Skeletal muscle satellite cell (primary cell): ENCODE measurements around the gene MPHOSPH6. TPM values are rescaled to one million over a fixed set of nuclear protein-coding genes. Genes with fewer than 3 reads are reported as not detected.
"Not testable (repeated sequence)": the region's sequence is repeated elsewhere in the genome, so short reads cannot be mapped to it uniquely, and the experiment has no call there.

ENCODE experiments used
- H3K27me3 ChIP-seq: 2 replicates; pipeline ENCODE4 v1.7.0; 2013; ENCODE audit warnings: low read length; ENCODE audit not compliant: control insufficient read depth, insufficient read depth
- H3K36me3 ChIP-seq: 2 replicates; pipeline ENCODE4 v1.7.0; 2013; ENCODE audit warnings: mild to moderate bottlenecking, control low read depth, low read length; ENCODE audit not compliant: insufficient read depth
- H3K4me1 ChIP-seq: 2 replicates; pipeline ENCODE4 v1.7.0; 2013; ENCODE audit warnings: low read length; ENCODE audit not compliant: control insufficient read depth, insufficient read depth
- H3K4me2 ChIP-seq: 2 replicates; pipeline ENCODE4 v1.7.0; 2013; ENCODE audit warnings: mild to moderate bottlenecking, low read length
- H3K4me3 ChIP-seq: 2 replicates; pipeline ENCODE4 v1.7.0; 2013; ENCODE audit warnings: low read length
- H3K9ac ChIP-seq: 2 replicates; pipeline ENCODE4 v1.7.0; 2013; ENCODE audit warnings: mild to moderate bottlenecking, low read depth, low read length, moderate library complexity
- H3K9me3 ChIP-seq: replicated peaks from 2 replicates; pipeline ENCODE4 v1.7.0; 2013; ENCODE audit warnings: mild to moderate bottlenecking, control low read depth, low read length
- small RNA-seq: library from RNA; depleted of rRNA; stranded (forward); fragments of <200 nt; gene quantifications from one replicate; pipeline ENCODE3, GENCODE V24; 2012

MPHOSPH6 gene

DNA sequence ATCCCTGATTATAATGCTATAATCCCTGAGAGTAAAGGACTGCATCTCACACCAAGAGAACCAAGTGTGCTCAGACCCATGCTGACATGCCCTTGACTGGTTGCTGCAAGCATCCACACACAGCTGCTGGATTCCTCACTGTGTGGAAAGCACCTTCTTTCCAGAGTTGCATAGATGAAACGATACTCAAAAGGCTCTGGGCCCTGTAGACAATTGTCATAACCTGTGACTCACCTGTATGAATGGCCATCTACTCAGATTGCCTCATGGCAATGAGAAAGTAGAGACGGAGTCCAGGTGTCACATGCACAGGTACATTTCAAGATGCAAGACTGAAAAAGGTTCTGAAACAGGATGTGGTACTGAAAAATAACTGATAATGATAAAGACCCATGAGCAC is 58.1 kb downstream of the MPHOSPH6 start:
- H3K36me3 ChIP-seq, result no peaks in the 10 kb centered on the region
- no peak overlapping the region for H3K4me3 ChIP-seq
- H3K9ac ChIP-seq, result no peak overlapping the region
- peaks cover 8% of the 10 kb centered on the region for H3K27me3 ChIP-seq
- no peak overlapping the region for H3K4me2 ChIP-seq
- no peaks in the 10 kb centered on the region for H3K4me1 ChIP-seq
- H3K9me3 ChIP-seq, result no peaks in the 10 kb centered on the region

DNA sequence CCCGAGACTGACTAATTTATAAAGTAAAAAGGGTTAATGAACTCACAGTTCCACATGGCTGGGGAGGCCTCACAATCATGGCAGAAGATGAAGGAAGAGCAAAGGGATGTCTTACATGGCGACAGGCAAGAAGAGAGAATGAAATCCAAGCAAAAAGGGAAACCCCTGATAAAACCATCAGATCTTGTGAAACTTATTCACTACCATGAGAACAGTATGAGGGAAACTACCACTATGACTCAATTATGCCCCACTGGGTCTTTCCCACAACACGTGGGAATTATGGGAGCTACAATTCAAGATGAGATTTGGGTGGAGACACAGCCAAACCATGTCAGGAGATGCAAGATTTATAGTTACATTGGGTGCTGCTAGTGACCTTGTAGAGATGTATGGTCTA is 60.8 kb downstream of the MPHOSPH6 start:
- H3K4me1 ChIP-seq, H3K9ac ChIP-seq, H3K4me2 ChIP-seq, H3K9me3 ChIP-seq, H3K4me3 ChIP-seq, H3K36me3 ChIP-seq: not testable (repeated sequence)
- H3K27me3 ChIP-seq, result peaks cover 13% of the 10 kb centered on the region

DNA sequence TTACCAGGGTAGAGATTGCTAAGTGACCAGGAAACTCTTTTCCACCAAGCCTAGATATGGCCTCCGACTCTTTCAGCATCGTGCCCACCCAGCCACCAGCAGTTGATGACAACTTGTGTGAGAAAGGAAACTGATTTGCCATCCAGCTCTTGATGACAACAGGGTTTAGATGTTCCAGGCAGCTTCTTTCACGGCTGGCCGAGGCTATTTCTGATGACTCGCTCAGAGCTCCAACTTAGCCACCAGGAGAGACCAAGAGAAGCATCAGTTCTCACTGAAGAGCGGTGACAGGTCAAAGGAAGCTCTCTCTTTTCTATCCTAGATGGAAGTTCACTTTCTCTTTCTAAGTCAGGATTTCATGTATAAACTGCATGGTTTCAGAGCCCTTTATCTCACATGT is 61.2 kb downstream of the MPHOSPH6 start:
- Histone ChIP-seq H3K9ac (no peak overlapping the region), H3K36me3 (no peaks in the 10 kb centered on the region), H3K4me3 (no peak overlapping the region), H3K9me3 (no peaks in the 10 kb centered on the region), H3K27me3 (peaks cover 13% of the 10 kb centered on the region), H3K4me1 (no peaks in the 10 kb centered on the region), H3K4me2 (no peak overlapping the region)

DNA sequence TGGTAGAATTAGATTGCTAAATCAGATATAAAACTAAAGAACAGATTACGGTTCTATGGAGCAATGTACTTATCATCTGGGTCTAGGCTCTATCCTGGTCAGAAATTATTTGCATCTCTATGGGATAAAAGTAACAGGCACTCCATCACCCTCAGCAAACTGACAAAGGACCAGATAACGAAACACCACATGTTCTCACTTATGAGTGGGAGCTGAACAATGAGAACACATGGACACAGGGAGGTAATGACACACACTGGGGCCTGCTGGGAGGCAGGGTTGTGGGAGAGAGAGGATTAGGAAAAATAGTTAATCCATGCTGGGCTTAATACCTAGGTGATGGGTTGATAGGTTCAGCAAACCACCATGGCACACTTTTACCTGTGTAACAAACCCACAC is 61.9 kb downstream of the MPHOSPH6 start:
- Histone ChIP-seq H3K4me2 (no peak overlapping the region), H3K9me3 (no peaks in the 10 kb centered on the region), H3K4me3 (no peak overlapping the region), H3K4me1 (no peaks in the 10 kb centered on the region), H3K27me3 (peaks cover 13% of the 10 kb centered on the region), H3K36me3 (no peaks in the 10 kb centered on the region), H3K9ac (no peak overlapping the region)

DNA sequence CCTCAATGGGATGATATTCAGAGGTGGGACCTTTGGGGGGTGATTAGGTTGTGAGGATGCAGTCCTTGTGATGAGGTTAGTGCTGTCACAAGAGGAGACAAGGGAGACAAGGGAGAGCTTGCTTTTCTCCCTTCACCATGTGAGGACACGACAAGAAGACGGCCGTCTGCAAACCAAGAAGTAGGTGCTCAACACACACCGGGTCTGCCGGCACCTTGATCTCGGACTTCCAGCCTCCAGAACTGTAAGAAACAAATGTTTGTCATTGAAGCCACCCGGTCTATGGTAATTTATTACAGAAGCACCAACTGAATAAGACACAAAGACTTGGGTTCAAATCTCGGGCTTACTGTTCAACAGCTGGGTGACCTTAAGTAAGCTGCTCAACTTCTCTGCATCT is 64.9 kb downstream of the MPHOSPH6 start:
- no peaks in the 10 kb centered on the region for H3K4me1 ChIP-seq
- H3K27me3 ChIP-seq, result peaks cover 21% of the 10 kb centered on the region
- no peaks in the 10 kb centered on the region for H3K36me3 ChIP-seq
- H3K9me3 ChIP-seq, result no peaks in the 10 kb centered on the region
- H3K9ac ChIP-seq, result no peak overlapping the region
- H3K4me3 ChIP-seq, result no peak overlapping the region
- H3K4me2 ChIP-seq, result no peak overlapping the region

Small RNA genes within 50 kb of the gene (small RNA-seq; reads per million reads assigned to genes)
- gene RN7SKP190, result not detected
